Neural progenitor cell (in vitro differentiated cells): ENCODE data around the gene SIRT1.

ENCODE experiments used
- EZH2 ChIP-seq: fragments of 200-600 bp; sonication (generic); IDR thresholded peaks from 2 replicates; pipeline ENCODE4 v1.6.1; 2017; ENCODE audit warnings: antibody characterized with exemption, mild to moderate bottlenecking, moderate library complexity
- EZH2phosphoT487 ChIP-seq: fragments of 200-600 bp; sonication (generic); IDR thresholded peaks from 2 replicates; pipeline ENCODE4 v1.6.1; 2017; ENCODE audit warnings: antibody characterized with exemption
- TF ChIP-seq, protein P1 (sequence below): fragments of 200-600 bp; sonication (generic); IDR thresholded peaks from 2 replicates; pipeline ENCODE4 v1.5.1; 2017; ENCODE audit warnings: antibody characterized with exemption, mild to moderate bottlenecking

DNA sequence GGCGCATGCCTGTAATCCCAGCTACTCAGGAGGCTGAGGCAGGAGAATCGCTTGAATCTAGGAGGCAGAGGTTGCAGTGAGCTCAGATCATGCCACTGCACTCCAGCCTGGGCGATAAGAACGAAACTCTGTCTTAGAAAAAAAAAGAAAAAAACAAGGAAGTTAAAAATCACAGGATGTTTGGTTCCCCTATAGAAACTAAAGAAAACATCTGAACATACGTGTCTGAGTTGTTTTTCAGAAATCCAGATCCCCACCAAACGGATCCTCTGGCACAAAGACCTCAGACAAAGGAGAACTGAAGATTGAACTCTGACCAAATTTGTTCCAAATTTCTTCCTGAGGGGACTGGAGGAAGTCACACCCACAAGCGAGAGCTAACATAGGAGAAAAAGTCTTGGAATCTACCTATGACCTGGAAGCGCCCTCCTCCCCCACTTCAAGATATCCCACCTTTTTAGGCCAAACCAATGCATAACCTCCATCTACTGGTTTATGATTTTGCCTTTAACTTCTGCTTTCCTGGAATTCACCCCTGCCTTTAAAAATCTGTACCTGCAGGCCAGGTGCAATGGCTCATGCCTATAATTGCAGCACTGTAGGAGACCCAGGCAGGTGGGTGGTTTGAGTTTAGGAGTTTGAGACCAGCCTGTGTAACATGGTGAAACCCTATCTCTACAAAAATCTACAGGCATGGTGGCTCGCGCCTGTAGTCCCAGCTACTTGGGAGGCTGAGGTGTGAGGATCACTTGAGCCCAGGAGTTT is 19.7 kb upstream of the SIRT1 start:
- TF ChIP-seq, protein P1, sequence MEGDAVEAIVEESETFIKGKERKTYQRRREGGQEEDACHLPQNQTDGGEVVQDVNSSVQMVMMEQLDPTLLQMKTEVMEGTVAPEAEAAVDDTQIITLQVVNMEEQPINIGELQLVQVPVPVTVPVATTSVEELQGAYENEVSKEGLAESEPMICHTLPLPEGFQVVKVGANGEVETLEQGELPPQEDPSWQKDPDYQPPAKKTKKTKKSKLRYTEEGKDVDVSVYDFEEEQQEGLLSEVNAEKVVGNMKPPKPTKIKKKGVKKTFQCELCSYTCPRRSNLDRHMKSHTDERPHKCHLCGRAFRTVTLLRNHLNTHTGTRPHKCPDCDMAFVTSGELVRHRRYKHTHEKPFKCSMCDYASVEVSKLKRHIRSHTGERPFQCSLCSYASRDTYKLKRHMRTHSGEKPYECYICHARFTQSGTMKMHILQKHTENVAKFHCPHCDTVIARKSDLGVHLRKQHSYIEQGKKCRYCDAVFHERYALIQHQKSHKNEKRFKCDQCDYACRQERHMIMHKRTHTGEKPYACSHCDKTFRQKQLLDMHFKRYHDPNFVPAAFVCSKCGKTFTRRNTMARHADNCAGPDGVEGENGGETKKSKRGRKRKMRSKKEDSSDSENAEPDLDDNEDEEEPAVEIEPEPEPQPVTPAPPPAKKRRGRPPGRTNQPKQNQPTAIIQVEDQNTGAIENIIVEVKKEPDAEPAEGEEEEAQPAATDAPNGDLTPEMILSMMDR, result no peak
- TF ChIP-seq EZH2 (no peak), EZH2phosphoT487 (no peak)
